ENCODE measurements around the gene CDC25C.
"Not testable (repeated sequence)": the region's sequence is repeated elsewhere in the genome, so short reads cannot be mapped to it uniquely, and the experiment has no call there.

Gene CDC25C

DNA sequence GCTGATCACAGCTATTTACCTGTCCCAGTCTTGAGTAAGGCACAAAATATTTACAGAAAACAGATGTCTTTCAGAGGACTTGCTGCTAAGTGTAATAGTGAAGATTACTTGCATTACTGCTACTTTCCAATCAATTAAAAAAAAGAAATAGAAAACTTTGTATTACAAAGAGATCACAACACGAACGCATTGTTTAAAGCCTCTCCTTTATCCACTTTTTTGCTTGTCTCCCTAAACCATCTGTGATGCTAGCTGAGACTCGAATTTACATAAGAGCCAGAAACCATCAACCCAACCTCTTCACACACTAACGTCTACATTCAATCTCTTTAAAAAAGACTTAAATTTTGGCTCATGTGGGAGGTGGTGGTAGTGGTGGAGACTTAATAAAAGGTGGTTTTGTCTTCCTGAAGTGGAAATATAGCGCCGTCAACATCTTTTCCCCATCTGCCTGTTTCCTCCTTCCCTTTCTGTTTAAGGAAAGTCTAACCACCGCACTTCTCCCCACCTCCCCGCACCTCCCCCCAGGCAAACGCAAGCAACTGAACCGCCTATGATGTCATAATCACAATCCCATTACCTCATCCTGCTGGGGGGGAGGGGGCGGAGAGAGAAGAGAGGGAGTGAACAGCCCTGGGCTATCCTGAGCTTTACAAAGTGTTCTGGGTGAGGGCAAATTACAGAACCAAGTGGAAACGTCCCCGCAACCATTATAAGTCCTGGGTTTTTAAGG, 5.5 kb upstream of the CDC25C start:
- no peaks in the 10 kb centered on the region for H3K9me3 ChIP-seq (ENCODE audit: severe bottlenecking)
- peaks cover 26% of the 10 kb centered on the region for H3K36me3 ChIP-seq (ENCODE audit: low read depth)
- no peaks in the 10 kb centered on the region for H3K4me1 ChIP-seq (ENCODE audit: insufficient read depth, poor library complexity, severe bottlenecking)
- TF ChIP-seq, protein P1, sequence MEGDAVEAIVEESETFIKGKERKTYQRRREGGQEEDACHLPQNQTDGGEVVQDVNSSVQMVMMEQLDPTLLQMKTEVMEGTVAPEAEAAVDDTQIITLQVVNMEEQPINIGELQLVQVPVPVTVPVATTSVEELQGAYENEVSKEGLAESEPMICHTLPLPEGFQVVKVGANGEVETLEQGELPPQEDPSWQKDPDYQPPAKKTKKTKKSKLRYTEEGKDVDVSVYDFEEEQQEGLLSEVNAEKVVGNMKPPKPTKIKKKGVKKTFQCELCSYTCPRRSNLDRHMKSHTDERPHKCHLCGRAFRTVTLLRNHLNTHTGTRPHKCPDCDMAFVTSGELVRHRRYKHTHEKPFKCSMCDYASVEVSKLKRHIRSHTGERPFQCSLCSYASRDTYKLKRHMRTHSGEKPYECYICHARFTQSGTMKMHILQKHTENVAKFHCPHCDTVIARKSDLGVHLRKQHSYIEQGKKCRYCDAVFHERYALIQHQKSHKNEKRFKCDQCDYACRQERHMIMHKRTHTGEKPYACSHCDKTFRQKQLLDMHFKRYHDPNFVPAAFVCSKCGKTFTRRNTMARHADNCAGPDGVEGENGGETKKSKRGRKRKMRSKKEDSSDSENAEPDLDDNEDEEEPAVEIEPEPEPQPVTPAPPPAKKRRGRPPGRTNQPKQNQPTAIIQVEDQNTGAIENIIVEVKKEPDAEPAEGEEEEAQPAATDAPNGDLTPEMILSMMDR (IDR thresholded peaks at IDR 0.05; ENCODE audit: poor library complexity, severe bottlenecking) = no peak
- H3K27ac ChIP-seq (ENCODE audit: poor library complexity, severe bottlenecking) = peak overlapping the region; percentile 43
- H3K4me3 ChIP-seq (ENCODE audit: severe bottlenecking) = peak overlapping the region; percentile 52
- ATAC-seq (ENCODE audit: low read depth) (peak; percentile 2), DNase-seq (ENCODE audit: low spot score) (no peak)
- H3K27me3 ChIP-seq (ENCODE audit: insufficient read depth, poor library complexity, severe bottlenecking) = no peaks in the 10 kb centered on the region

DNA sequence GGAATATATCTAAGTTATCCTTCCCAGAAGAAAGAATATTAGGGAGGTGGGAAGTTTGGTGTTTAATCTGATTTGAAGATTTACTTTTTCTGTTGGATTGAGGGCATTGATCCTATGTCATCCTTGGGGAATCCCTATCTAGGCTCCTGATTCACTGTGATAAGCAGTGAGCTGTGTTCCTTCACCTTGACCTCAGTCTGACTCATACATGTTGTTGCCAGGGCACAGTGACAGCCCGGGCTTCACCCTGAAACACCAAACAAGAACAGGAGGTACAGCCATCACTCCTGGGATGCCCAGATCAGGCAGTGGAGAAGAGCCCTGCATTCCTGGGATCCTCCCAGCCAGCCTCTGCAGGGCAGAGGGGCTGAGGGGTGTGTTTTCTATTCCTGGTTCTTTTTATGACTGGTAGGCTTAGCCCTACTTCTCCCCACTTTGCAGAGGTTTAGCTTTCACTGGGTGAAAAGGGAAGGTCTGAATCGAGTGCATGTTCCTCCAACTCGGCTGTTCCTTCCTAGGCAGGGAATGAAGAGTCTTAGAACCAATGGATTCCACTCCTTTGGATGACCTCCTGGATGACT, 3.4 kb upstream of the CDC25C start:
- Histone ChIP-seq H3K36me3 (ENCODE audit: low read depth) (peaks cover 4% of the 10 kb centered on the region; the same call in 1 of the 2 replicates), H3K27ac (ENCODE audit: poor library complexity, severe bottlenecking) (no peak overlapping the region), H3K4me3 (ENCODE audit: severe bottlenecking) (no peak overlapping the region), H3K27me3 (ENCODE audit: insufficient read depth, poor library complexity, severe bottlenecking) (no peaks in the 10 kb centered on the region), H3K9me3 (ENCODE audit: severe bottlenecking) (no peaks in the 10 kb centered on the region), H3K4me1 (ENCODE audit: insufficient read depth, poor library complexity, severe bottlenecking) (peaks cover 5% of the 10 kb centered on the region)
- DNase-seq (ENCODE audit: low spot score) (no peak), ATAC-seq (ENCODE audit: low read depth) (no peak)
- TF ChIP-seq, protein P1 (IDR thresholded peaks at IDR 0.05; ENCODE audit: poor library complexity, severe bottlenecking) = no peak

DNA sequence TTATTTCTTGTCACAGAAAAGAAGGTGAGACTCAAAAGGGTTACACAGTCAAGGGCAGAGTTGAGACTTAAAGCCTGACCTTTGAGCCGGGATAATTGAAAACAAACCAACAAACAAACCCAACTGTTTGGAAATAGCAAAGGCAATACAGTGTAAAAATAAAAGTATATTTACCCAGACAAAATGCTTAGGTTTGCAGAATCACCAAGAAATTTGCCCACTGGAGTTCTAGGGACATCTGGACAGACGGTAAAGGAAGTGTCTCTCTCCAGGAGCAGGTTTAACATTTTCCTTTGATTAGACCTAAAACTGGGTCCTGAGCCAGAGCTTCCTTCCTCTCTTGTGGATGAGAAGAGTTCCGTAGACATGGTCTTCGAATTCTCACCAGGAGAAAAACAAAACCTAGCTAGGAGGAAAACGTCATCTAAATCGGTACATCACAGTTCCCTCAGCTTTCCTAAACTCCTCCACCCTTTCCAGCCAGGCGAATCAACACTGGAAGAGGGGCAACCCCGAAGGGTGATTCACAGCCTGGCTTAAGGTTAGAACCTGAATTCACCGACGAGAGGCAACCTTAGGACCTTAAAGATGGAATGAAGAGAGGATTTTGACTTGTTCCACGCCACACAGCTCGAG, 673 bp downstream of the CDC25C start:
- peak; percentile 7 for ATAC-seq (ENCODE audit: low read depth)
- TF ChIP-seq, protein P1 (IDR thresholded peaks at IDR 0.05; ENCODE audit: poor library complexity, severe bottlenecking) = no peak
- no peaks in the 10 kb centered on the region for H3K27me3 ChIP-seq (ENCODE audit: insufficient read depth, poor library complexity, severe bottlenecking)
- peak overlapping the region; percentile 42 for H3K27ac ChIP-seq (ENCODE audit: poor library complexity, severe bottlenecking)
- H3K9me3 ChIP-seq (ENCODE audit: severe bottlenecking) = no peaks in the 10 kb centered on the region
- H3K4me3 ChIP-seq (ENCODE audit: severe bottlenecking) = peak overlapping the region; percentile 52
- H3K36me3 ChIP-seq (ENCODE audit: low read depth) = peaks cover 8% of the 10 kb centered on the region; the same call in 1 of the 2 replicates
- DNase-seq (ENCODE audit: low spot score) = no peak
- H3K4me1 ChIP-seq (ENCODE audit: insufficient read depth, poor library complexity, severe bottlenecking) = peaks cover 5% of the 10 kb centered on the region

DNA sequence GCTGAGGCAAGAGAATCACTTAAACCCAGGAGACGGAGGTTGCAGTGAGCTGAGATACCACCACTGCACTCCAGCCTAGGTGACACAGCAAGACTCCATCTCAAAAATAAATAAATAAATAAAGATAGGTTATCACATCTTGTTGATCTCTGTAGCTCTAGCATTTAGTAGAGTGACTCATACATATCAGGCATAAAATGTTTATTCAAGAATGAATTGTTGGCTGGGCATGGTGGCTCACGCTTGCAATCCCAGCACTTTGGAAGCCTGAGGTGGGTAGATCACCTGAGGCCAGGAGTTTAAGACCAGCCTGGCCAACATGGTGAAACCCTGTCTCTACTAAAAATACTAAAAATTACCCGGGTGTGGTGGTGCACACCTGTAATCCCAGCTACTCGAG, 13.4 kb downstream of the CDC25C start:
- H3K36me3 ChIP-seq (ENCODE audit: low read depth) = peaks cover 34% of the 10 kb centered on the region
- ATAC-seq (ENCODE audit: low read depth) = not testable (repeated sequence)

DNA sequence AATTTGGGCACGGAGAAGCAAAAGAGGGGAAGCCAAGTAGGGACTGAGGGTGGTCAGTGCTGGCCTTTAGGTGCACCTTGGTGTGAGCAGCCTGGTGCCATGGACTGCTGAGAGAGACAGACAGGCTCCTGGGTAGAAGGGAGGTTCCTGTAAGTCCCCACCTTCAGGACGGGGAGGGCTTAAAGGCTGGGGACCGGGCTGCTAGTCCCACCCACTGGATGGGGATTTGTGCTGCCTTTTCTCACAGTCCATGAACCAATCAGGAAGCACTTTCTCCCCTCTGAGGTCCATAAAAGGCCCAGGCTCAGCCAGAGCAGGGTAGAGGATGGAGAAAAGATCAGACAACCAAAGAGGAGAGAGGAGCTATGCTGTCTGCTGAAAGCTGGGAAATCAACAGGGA, 15.2 kb downstream of the CDC25C start:
- Histone ChIP-seq H3K36me3 (ENCODE audit: low read depth) (peaks cover 45% of the 10 kb centered on the region), H3K4me3 (ENCODE audit: severe bottlenecking) (no peak overlapping the region), H3K27me3 (ENCODE audit: insufficient read depth, poor library complexity, severe bottlenecking) (no peaks in the 10 kb centered on the region), H3K27ac (ENCODE audit: poor library complexity, severe bottlenecking) (no peak overlapping the region), H3K4me1 (ENCODE audit: insufficient read depth, poor library complexity, severe bottlenecking) (no peaks in the 10 kb centered on the region), H3K9me3 (ENCODE audit: severe bottlenecking) (no peaks in the 10 kb centered on the region)
- ATAC-seq (ENCODE audit: low read depth) (no peak), DNase-seq (ENCODE audit: low spot score) (no peak)
- TF ChIP-seq, protein P1 (IDR thresholded peaks at IDR 0.05; ENCODE audit: poor library complexity, severe bottlenecking) = no peak

More for the DNA sequence above, 13.4 kb downstream of the CDC25C start:
- H3K4me1 ChIP-seq (ENCODE audit: insufficient read depth, poor library complexity, severe bottlenecking); DNase-seq (ENCODE audit: low spot score); H3K9me3 ChIP-seq (ENCODE audit: severe bottlenecking); H3K27me3 ChIP-seq (ENCODE audit: insufficient read depth, poor library complexity, severe bottlenecking); H3K27ac ChIP-seq (ENCODE audit: poor library complexity, severe bottlenecking); H3K4me3 ChIP-seq (ENCODE audit: severe bottlenecking): not testable (repeated sequence)
